GM18502 (cell line): ENCODE data around the gene USP53.
A peak's percentile ranks its signal among the peaks of the same experiment; 100 is the strongest.
"Not testable (repeated sequence)": the region's sequence is repeated elsewhere in the genome, so short reads cannot be mapped to it uniquely, and the experiment has no call there.

ENCODE experiments used
- ATAC-seq: cut with Tn5 transposase; IDR thresholded peaks from one replicate; pipeline ENCODE4 v1.9.1; 2021; ENCODE audit warnings: mild to moderate bottlenecking; ENCODE audit not compliant: unreplicated experiment, poor library complexity

The USP53 gene

GRCh38 chr4:119212234-119212963, at the start of gene USP53:
Gene USP53 (plus strand): TSS chr4:119212713. CDS start chr4:119239760, 27,047 bp downstream.
- ATAC-seq = peak; percentile 92

GRCh38 chr4:119165767-119166166, 46.7 kb upstream of the USP53 start:
- no peak for ATAC-seq

GRCh38 chr4:119170195-119170594, 42.3 kb upstream of the USP53 start:
- ATAC-seq = no peak

- ATAC-seq = no peak
Measured at GRCh38 chr4:119172223-119172622, 40.3 kb upstream of the USP53 start.

- ATAC-seq = not testable (repeated sequence)
Measured at GRCh38 chr4:119173729-119174361, 38.7 kb upstream of the USP53 start.

- ATAC-seq = no peak
Measured at GRCh38 chr4:119179011-119179410, 33.5 kb upstream of the USP53 start.

GRCh38 chr4:119184128-119184527, 28.4 kb upstream of the USP53 start:
- ATAC-seq = no peak

GRCh38 chr4:119189638-119190037, 22.9 kb upstream of the USP53 start:
- no peak for ATAC-seq

- no peak for ATAC-seq
Measured at GRCh38 chr4:119190354-119190753, 22.2 kb upstream of the USP53 start.

GRCh38 chr4:119191505-119191904, 21.0 kb upstream of the USP53 start:
- no peak for ATAC-seq

GRCh38 chr4:119197772-119198212, 14.7 kb upstream of the USP53 start:
- ATAC-seq = no peak

- ATAC-seq = no peak
Measured at GRCh38 chr4:119204916-119205315, 7.6 kb upstream of the USP53 start.

GRCh38 chr4:119205690-119206089, 6.8 kb upstream of the USP53 start:
- ATAC-seq = no peak

- no peak for ATAC-seq
Measured at GRCh38 chr4:119206178-119206577, 6.3 kb upstream of the USP53 start.

- no peak for ATAC-seq
Measured at GRCh38 chr4:119207051-119207450, 5.5 kb upstream of the USP53 start.

GRCh38 chr4:119209077-119209476, 3.4 kb upstream of the USP53 start:
- ATAC-seq = no peak

GRCh38 chr4:119209586-119209985, 2.9 kb upstream of the USP53 start:
- ATAC-seq = no peak

GRCh38 chr4:119210775-119211174, 1.7 kb upstream of the USP53 start:
- ATAC-seq = no peak

GRCh38 chr4:119211867-119212233, 663 bp upstream of the USP53 start:
- peak; percentile 20 for ATAC-seq

- ATAC-seq = peak; percentile 59
Measured at GRCh38 chr4:119212964-119213606, 572 bp downstream of the USP53 start.

GRCh38 chr4:119218093-119218492, 5.6 kb downstream of the USP53 start:
- ATAC-seq = no peak
